Osteoblast (primary cell): Measurements from ENCODE around the gene HSD17B1. TPM values are rescaled to one million over a fixed set of nuclear protein-coding genes. Genes with fewer than 3 reads are reported as not detected.

Source experiments
- DNase-seq: peaks from one replicate; pipeline ENCODE4 v3.0.0; 2011; ENCODE audit warnings: low spot score, mixed read lengths; ENCODE audit not compliant: insufficient read length; ENCODE audit errors: missing footprints
- H2AFZ ChIP-seq: 2 replicates; pipeline ENCODE4 v1.6.0; 2011; ENCODE audit warnings: mild to moderate bottlenecking, low read length
- H3K27ac ChIP-seq: 2 replicates; pipeline ENCODE4 v1.5.1; 2011; ENCODE audit warnings: mild to moderate bottlenecking, low read depth, low read length, moderate library complexity
- H3K27me3 ChIP-seq: 2 replicates; pipeline ENCODE4 v1.6.0; 2012; ENCODE audit warnings: mild to moderate bottlenecking, control low read depth, inconsistent platforms, low read length, moderate library complexity; ENCODE audit not compliant: insufficient read depth
- H3K36me3 ChIP-seq: 2 replicates; pipeline ENCODE4 v1.5.1; 2011; ENCODE audit warnings: mild to moderate bottlenecking, low read length, control low read depth, moderate library complexity; ENCODE audit not compliant: insufficient read depth
- H3K4me1 ChIP-seq: 2 replicates; pipeline ENCODE4 v1.5.1; 2011; ENCODE audit warnings: mild to moderate bottlenecking, low read length, control low read depth, moderate library complexity; ENCODE audit not compliant: insufficient read depth
- H3K4me2 ChIP-seq: 2 replicates; pipeline ENCODE4 v1.6.0; 2011; ENCODE audit warnings: mild to moderate bottlenecking, low read length; ENCODE audit not compliant: insufficient read depth
- H3K4me3 ChIP-seq: fragments of 200-600 bp; sonication (generic); 3 replicates; pipeline ENCODE4 v1.5.1; 2012; ENCODE audit warnings: mild to moderate bottlenecking, low read length, inconsistent platforms; ENCODE audit not compliant: insufficient read depth
- H3K79me2 ChIP-seq: 2 replicates; pipeline ENCODE4 v1.6.0; 2012; ENCODE audit warnings: mild to moderate bottlenecking, low read length, control low read depth, inconsistent platforms; ENCODE audit not compliant: insufficient read depth
- H3K9me3 ChIP-seq: 2 replicates; pipeline ENCODE4 v1.5.1; 2011; ENCODE audit warnings: low read depth, low read length, control low read depth
- H4K20me1 ChIP-seq: 2 replicates; pipeline ENCODE4 v1.6.0; 2012; ENCODE audit warnings: mild to moderate bottlenecking, low read length, control low read depth; ENCODE audit not compliant: insufficient read depth
- total RNA-seq: library from RNA; depleted of rRNA; stranded (reverse); fragments of >200 nt; gene quantifications from 2 replicates; pipeline ENCODE4 v1.2.3, GENCODE V29; 2012
- TF ChIP-seq, protein P1 (sequence below): IDR thresholded peaks from 2 replicates; pipeline ENCODE4 v1.5.1; 2011; ENCODE audit warnings: mild to moderate bottlenecking, low read depth, low read length, moderate library complexity; ENCODE audit errors: extremely low read depth

The HSD17B1 gene
- total RNA-seq, 1 donor = 1.1 TPM

DNA sequence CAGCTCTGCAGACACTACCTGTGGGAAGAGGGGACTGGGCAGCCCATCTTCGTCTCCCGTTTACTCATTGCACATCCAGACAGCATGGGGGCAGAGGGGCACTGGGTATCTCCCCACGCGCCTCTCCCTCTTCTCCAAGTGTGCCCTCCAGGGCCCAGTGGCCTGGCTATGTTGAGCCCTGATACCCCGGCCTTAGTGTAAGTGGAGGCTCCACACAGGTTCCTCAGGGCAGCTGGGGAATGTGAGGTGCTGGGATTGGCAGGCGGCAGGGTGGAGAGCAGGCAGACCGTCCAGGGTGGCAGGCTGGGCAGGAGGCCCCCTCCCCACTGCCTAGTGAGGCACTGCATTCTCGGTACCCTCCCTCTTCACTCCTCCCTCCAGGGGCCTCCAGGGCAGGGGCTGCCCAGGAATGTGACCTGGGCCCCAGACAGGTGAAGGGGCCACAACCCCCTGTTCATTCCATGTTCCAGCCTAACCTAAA, 29.9 kb upstream of the HSD17B1 start:
- peak overlapping the region; percentile 100 for H3K27ac ChIP-seq
- H3K4me1 ChIP-seq = peaks cover 80% of the 10 kb centered on the region
- no peak overlapping the region for H3K4me2 ChIP-seq

DNA sequence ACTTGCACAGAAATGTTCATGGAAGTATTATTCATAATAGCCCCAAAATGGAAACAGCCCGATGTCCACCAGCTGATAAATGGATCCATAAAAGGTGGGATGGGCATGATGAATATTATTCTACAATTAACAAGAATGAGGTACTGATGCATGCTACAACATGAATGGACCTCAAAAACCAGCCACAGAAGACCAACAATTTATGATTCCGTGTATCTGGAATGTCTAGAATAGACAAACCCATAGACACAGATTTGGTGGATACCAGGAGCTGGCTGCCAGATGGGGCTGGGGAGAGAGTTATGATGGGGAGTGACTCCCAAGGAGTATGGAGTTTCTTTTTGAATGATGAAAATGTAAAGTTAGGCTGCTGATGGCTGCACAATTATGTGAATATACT, 27.5 kb upstream of the HSD17B1 start:
- no peak overlapping the region for H3K4me3 ChIP-seq
- TF ChIP-seq, protein P1, sequence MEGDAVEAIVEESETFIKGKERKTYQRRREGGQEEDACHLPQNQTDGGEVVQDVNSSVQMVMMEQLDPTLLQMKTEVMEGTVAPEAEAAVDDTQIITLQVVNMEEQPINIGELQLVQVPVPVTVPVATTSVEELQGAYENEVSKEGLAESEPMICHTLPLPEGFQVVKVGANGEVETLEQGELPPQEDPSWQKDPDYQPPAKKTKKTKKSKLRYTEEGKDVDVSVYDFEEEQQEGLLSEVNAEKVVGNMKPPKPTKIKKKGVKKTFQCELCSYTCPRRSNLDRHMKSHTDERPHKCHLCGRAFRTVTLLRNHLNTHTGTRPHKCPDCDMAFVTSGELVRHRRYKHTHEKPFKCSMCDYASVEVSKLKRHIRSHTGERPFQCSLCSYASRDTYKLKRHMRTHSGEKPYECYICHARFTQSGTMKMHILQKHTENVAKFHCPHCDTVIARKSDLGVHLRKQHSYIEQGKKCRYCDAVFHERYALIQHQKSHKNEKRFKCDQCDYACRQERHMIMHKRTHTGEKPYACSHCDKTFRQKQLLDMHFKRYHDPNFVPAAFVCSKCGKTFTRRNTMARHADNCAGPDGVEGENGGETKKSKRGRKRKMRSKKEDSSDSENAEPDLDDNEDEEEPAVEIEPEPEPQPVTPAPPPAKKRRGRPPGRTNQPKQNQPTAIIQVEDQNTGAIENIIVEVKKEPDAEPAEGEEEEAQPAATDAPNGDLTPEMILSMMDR = no peak
- H3K4me1 ChIP-seq = peaks cover 56% of the 10 kb centered on the region
- no peaks in the 10 kb centered on the region for H3K9me3 ChIP-seq
- no peaks in the 10 kb centered on the region for H3K36me3 ChIP-seq
- no peak overlapping the region for H2AFZ ChIP-seq
- H3K27me3 ChIP-seq = no peaks in the 10 kb centered on the region
- no peaks in the 10 kb centered on the region for H3K79me2 ChIP-seq
- H4K20me1 ChIP-seq = no peaks in the 10 kb centered on the region
- peak overlapping the region; percentile 57 for H3K27ac ChIP-seq
- peak overlapping the region; percentile 28 for H3K4me2 ChIP-seq
- peak; percentile 95 for DNase-seq

More for the DNA sequence above, 29.9 kb upstream of the HSD17B1 start:
- no peak overlapping the region for H3K4me3 ChIP-seq
- TF ChIP-seq, protein P1 = no peak
- H4K20me1 ChIP-seq = no peaks in the 10 kb centered on the region
- no peaks in the 10 kb centered on the region for H3K9me3 ChIP-seq
- H3K79me2 ChIP-seq = no peaks in the 10 kb centered on the region
- no peaks in the 10 kb centered on the region for H3K36me3 ChIP-seq
- DNase-seq = no peak
- no peaks in the 10 kb centered on the region for H3K27me3 ChIP-seq
- H2AFZ ChIP-seq = no peak overlapping the region

DNA sequence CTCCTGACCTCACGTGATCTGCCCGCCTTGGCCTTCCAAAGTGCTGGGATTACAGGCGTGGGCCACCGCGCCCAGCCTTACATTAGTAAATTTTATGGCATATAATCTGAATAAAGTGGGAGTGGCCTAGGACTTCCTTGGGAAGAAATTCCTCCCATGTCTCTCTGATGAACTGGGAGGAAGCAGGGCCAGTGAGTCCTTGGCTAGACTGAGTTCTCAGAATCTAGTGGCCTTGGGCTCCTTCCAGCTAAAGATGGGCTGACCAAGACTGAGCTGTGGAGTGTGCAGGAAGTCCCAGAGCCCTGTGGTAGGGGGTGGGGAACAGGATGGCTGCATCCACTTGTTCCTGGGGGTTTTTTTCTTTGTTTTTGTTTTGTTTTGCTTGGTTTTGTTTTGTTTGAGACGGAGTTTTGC, 26.7 kb upstream of the HSD17B1 start:
- Histone ChIP-seq H4K20me1 (no peaks in the 10 kb centered on the region), H3K36me3 (no peaks in the 10 kb centered on the region), H3K9me3 (no peaks in the 10 kb centered on the region), H3K4me2 (peak overlapping the region; percentile 11), H3K4me1 (peaks cover 48% of the 10 kb centered on the region), H3K27me3 (no peaks in the 10 kb centered on the region), H3K27ac (peak overlapping the region; percentile 57), H3K4me3 (no peak overlapping the region), H2AFZ (no peak overlapping the region), H3K79me2 (no peaks in the 10 kb centered on the region)
- TF ChIP-seq, protein P1 = no peak
- DNase-seq = peak; percentile 84

DNA sequence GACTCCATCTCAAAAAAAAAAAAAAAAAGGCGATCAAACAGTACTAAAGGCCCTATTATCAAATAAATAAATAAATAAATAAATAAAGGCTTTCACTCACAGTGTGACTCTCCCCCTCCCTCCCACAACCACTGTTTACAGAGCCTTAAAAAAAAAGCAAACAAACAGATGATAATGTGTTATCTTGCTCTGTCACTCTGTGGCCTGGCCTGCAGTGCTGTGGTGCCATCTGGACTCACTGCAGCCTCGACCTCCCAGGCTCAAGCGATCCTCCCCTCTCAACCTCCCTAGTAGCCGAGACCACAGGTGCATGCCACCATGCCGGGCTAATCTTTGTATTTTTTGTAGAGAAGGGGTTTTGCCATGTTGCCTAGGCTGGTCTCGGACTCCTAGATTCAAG, 24.8 kb upstream of the HSD17B1 start:
- DNase-seq = no peak
- Histone ChIP-seq H3K4me3 (no peak overlapping the region), H3K36me3 (no peaks in the 10 kb centered on the region), H3K4me1 (peaks cover 35% of the 10 kb centered on the region), H4K20me1 (no peaks in the 10 kb centered on the region), H3K4me2 (no peak overlapping the region), H3K79me2 (no peaks in the 10 kb centered on the region), H3K27me3 (no peaks in the 10 kb centered on the region), H3K27ac (no peak overlapping the region), H3K9me3 (no peaks in the 10 kb centered on the region), H2AFZ (no peak overlapping the region)
- TF ChIP-seq, protein P1 = no peak
